HG03196 (cell line): ENCODE results near the gene GSC2.

ENCODE experiments used
- ATAC-seq: cut with Tn5 transposase; IDR thresholded peaks from one replicate; pipeline ENCODE4 v1.9.1; 2021; ENCODE audit not compliant: unreplicated experiment

The GSC2 gene

DNA sequence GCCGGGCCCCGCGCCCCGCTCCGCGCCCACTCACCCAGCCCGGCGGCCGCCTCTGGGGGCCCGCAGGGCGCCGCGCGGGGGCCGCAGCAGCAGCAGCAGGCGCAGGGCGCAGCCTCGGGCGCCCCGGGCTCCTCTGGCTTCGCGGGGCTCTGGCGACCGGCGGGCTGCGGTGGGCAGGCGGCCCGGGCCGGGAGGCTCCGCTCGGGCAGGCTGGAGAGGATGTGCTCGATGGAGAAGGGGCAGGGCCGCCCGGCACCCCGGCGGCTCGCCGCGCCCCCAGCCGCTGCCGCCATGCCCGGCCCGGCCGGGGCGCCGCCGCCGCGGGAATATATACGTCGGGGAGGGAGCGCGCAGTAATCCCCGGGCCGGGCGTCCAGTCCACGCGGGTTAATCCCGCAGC, at the start of gene GSC2:
TSS of gene GSC2 (minus strand) at position 302 of the 400 bp plus-strand sequence. CDS start at position 293, 9 bp downstream.
- no peak for ATAC-seq

DNA sequence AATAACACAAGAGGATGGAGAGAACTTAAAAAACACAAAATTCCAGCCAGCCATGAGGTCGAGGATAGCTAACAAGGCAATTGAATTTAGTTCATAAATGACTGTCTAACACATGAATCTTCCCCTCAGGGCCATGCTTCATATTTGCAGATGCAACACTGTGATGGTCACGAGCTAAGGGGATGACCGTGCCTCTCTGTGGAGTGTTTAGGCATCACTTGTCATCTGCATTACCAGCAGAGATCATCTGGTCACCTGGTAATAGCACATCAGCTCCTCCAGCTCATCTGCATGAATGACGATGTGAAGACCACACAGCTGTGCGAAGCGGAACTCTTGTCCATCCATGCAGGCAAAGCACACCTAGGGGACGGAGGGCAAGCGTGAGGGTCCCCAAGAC, 49.4 kb upstream of the GSC2 start:
- ATAC-seq: no peak

DNA sequence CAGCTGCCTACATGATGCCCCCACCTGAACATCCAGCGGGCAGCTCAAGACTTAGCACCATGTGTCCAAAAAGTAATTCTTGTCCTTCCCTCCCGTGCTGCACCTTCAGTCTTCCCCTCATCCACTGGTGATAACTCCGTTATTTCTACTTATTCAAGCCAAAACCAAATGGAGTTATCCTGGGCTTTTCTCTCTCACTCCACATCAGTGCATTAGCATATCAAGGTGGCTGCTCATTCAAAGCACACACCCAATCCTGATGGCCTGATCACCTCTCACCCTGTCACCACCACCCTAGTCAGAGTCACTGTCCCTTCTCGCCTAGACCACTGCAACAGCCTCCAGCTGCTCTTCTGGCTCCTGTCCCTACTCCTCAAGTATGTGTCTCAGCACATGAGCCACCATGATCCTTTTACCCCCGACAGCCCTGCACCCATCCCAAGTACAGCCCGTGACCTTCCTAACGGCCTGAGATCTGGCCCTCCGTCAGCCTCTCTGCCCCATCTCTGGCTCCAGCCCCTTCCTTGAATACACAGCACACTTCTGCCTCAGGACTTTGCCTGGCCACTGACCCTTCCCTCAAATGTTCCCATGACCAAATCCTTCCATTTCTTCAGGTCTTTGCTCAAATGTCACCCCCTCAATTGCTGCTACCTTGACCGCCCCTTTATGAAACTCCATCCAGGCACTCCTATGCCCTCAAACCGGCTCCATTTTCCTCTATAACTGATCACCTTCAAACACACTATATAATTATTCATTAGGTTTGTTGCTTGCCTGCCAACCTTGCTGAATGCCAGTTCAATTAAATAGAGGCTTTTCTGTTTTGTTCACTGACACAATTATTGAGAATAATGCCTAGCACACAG, 48.1 kb upstream of the GSC2 start:
- ATAC-seq: no peak

GRCh38 chr22:19196841-19197612, 46.9 kb upstream of the GSC2 start:
- no peak for ATAC-seq

GRCh38 chr22:19195796-19196731, 46.0 kb upstream of the GSC2 start:
- no peak for ATAC-seq

- no peak for ATAC-seq
Measured at GRCh38 chr22:19194766-19195536, 44.9 kb upstream of the GSC2 start.

GRCh38 chr22:19193879-19194278, 43.8 kb upstream of the GSC2 start:
- ATAC-seq: no peak

- no peak for ATAC-seq
Measured at GRCh38 chr22:19187716-19188563, 37.8 kb upstream of the GSC2 start.

- no peak for ATAC-seq
Measured at GRCh38 chr22:19184276-19184997, 34.3 kb upstream of the GSC2 start.

GRCh38 chr22:19183216-19183615, 33.1 kb upstream of the GSC2 start:
- ATAC-seq: no peak

GRCh38 chr22:19182472-19183157, 32.5 kb upstream of the GSC2 start:
- ATAC-seq: no peak

DNA sequence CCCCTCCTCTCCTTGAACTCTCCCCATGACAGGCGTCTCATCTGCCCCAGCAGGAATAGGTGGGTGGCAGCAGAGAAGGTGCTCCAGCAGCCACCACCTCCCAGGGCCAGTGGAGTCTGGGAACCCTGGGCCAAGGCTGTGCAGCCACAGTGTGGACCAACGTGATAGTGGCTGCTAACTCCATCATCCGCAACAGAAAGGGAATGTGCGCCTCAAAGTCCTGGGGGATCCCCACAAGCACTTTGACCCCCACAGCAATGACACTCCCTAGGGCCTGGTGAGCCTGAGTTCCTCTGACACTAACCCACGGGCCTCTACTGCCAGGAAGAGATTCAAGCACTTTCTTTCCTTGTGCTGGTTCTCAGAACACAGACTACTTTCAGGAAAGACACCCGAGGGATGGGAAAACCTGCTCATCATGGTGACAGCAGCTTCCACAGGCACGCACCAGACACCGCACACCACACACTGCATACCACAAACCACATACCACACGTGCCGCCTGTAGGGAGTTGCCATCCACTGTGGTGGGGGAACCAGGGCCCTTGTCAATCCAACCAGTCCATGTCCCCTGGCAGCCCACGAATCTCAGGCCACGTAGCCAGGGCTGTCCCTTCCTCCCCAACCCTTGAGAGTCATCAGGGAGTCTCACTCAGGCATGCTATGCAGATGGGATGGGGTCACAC, 31.8 kb upstream of the GSC2 start:
- ATAC-seq: no peak

GRCh38 chr22:19180740-19181410, 30.8 kb upstream of the GSC2 start:
- no peak for ATAC-seq

DNA sequence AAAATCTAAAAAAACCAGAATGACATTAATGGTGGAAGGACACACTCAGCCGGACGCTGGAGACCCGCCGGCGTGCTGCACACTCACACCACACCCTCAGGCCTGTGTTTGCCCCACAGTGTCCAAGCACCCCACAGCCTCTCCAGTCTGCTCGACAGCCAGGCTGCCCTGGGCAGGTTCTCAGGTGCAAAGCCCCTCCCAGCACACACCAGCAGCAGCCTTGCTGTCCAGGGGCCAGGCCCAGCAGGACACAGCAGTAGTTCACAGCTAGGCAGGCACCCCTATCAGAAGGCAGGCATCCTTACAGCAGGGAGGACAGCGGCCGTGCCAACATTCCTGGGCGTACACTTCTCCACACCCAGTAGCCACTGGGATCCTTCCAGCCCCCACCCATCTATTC, 30.1 kb upstream of the GSC2 start:
- ATAC-seq: no peak

DNA sequence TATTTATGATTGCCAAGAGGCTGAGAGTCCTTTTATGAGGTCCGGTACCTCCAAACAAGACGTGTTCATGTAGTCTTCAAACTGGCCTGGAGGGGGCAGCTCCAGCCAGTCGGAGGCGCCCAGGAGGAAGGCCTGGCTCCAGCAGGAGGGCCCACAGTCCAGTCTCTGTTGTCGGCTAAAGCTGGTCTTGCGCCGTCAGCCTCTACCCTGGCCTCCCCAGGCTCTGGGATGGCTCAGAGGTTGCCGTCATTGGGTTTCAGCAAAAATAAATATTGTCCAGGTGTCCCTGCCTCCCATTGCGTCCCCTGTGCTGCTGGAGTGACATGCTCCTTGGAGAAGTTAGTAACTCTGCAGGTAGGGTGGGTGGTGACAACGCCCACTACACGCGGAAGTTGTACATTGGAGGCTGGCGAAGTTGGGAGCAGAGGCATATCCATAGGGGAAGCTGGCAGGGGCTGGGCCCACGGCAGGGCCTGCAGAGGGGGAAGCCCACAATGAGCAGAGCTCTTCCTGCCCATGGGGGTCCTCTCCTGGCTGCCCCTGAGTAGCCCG, 29.5 kb upstream of the GSC2 start:
- ATAC-seq: no peak

DNA sequence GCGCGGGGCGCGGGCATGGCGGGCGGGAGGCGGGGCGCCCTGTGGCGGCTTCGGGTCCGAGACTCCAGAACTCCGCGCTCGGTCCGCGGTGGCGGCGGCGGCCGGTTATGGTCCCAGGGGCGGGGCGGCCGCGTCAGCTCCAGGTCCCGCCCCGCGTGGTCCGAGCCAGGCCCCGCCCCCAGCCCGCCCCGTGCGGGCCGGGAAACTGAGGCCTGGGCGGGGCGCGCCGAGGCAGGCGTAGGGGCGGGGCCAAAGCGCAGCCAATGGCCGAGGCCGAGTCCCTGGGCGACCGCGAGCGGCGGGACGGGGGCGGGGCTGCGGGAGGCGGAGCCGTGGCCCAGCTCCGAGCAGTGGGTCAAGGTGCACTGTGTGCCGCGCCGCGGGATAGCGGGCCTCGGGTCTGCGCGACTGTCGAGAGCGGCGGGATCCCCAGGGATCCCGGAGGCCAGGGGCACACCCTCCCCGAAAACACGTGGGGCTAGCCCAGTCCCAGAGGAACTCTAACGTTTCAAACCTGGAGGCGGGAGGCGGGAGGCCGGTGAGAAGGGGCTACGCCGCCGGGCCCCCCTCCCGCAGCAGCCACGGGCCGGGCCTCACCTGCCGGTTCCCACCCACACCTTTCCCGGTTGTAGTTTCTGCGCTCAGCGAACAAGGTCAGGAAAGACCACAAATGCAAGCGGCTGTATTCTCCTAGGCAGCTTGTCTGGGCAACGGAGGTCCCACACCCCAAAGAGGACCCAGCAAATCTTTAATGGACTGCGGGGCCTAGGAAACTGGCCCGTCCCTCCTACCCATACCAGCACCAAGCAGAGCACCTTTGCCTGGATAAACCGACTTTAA, 28.8 kb upstream of the GSC2 start, which contains the start of gene SLC25A1:
TSS of gene SLC25A1 (minus strand) at position 80 of the 840 bp plus-strand sequence. CDS start at position 17, 63 bp downstream.
- ATAC-seq: peak; percentile 56
